ENCODE measurements around the gene HTR3C.

DNA sequence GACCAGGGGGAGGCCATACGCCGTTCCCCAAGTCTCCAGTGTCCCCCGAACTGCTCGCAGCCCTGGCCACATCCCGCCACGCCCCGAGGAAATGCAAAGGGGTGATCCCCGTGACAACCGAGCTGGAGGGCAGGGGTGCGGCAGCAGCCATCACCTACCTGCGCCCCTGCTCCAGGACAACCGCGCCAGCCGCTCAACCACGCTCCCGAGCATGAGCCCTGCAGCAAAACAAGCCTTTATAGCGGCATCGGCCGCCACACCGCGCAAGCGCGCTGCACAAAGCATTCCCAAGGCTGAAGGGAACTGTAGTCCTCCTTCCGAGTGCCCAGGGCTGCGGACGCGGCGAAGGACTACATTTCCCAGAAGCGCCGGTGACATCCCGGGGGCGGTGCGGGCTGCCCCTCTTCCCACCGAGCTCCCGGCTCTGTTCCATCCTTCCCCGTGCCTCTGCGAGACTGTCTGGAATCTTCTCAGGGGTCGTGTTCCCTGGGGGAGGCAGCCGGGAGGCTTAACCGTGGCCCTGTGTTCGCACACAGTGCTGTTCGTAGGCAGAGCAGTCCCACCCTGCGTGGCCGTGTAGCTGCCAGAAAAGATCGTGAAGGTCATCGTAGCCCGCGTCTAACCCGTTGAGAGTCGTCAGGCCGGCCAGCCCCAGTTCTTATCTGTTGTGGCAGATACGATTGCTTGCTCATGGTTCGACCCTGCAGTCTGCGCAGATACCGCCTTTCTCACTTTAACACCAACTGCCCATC, 35.0 kb upstream of the HTR3C start, which contains the start of gene ABCC5:
- TF ChIP-seq ZFX (IDR thresholded peaks at IDR 0.05; ENCODE audit: borderline replicate concordance): no peak
- TF ChIP-seq, protein P1, sequence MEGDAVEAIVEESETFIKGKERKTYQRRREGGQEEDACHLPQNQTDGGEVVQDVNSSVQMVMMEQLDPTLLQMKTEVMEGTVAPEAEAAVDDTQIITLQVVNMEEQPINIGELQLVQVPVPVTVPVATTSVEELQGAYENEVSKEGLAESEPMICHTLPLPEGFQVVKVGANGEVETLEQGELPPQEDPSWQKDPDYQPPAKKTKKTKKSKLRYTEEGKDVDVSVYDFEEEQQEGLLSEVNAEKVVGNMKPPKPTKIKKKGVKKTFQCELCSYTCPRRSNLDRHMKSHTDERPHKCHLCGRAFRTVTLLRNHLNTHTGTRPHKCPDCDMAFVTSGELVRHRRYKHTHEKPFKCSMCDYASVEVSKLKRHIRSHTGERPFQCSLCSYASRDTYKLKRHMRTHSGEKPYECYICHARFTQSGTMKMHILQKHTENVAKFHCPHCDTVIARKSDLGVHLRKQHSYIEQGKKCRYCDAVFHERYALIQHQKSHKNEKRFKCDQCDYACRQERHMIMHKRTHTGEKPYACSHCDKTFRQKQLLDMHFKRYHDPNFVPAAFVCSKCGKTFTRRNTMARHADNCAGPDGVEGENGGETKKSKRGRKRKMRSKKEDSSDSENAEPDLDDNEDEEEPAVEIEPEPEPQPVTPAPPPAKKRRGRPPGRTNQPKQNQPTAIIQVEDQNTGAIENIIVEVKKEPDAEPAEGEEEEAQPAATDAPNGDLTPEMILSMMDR (IDR thresholded peaks at IDR 0.05): peak; percentile 60

Measured in 22Rv1 (cell line).